Stimulated activated CD8-positive, alpha-beta memory T cell treated with anti-CD3 and anti-CD28 coated beads, Interleukin-12 subunit alpha, Interleukin-12 subunit beta, amount 100 ng/mL, for 24 hours (primary cell): ENCODE measurements around the gene RETREG1.

Experiments
- DNase-seq: peaks from one replicate; pipeline ENCODE4 v3.0.0-alpha.2; 2020; ENCODE audit errors: extremely low read depth

RETREG1 gene

DNA sequence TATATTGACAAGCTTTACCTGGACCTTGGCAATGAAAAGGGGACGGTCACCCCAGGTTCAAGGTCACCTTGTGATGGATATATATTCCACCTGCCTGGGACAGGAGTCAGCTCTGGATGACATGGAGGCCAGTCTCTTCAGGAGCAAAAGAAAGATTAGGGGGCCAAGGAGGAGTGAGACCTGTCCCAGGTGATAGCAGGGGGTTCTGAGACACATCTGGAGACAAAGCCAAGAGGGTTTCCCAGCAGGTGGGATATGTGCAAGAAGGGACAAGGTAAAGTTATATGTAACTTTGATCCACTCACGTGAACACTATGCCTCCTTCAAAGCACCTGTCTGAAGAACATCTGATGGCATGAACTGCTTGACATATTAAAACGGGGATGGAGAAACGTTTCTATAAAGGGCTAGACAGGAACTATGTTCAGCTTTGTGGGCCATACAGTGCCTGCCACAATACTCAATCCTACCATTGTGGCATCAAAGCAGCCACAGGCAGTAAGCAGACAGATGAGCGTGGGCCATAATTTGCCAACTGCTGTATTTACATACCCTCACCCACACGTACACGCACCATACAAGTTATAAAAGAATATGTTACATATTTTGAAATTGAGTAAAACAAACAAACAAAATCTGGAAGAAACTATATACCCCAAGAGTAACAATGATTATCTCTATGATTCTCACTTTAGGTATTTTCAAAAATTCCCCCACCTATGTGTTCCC is 88.3 kb downstream of the RETREG1 start:
- DNase-seq, result no peak

GRCh38 chr5:16525651-16526050 is 91.1 kb downstream of the RETREG1 start:
- DNase-seq, result no peak

GRCh38 chr5:16524286-16524685 is 92.5 kb downstream of the RETREG1 start:
- DNase-seq, result no peak

DNA sequence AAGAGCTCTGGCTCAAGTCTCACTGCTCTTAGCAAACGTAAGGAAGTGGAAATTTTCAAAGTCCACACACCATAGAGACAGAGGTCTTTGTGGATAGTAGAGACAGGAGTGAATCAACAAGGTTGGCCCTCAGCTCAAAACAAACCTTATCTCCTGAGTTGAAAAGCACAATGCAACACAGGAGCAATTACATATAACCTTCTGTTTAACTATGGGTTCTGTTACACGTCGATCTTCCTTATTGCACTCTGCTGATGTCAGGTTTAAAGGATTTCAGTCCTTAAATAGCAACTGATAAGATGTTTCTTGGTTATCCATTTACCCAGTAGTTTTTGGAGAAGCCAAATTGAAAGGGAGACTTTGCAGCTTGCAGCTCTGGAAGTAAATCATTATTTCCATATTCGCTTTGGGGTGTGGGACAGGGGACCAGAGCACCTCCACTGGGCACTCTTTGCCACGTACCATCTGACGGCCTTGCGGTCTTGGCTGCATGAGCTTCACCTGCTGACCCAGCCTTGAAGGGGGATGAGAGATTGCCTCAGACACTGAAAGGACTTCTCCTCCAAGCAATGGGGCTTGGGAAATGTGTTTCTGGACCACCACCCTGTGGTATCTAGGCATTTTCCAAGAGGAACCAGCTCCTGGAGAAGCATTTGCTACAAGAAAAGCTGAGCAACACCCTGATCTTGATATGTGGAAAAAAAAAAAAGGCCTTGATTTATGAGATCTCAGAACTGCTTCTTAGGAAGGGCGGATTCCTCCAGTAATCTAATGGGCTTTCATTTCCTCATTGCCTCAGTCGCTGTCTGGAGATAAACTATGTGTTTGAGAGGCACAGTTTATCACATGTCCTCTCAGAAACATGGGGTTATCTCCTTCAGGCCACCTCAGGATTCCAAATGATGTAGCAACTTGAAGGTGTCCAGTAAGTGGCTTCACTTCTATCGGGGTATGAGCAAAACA is 95.0 kb downstream of the RETREG1 start:
- DNase-seq, result no peak

GRCh38 chr5:16520841-16521240 is 96.0 kb downstream of the RETREG1 start:
- no peak for DNase-seq

DNA sequence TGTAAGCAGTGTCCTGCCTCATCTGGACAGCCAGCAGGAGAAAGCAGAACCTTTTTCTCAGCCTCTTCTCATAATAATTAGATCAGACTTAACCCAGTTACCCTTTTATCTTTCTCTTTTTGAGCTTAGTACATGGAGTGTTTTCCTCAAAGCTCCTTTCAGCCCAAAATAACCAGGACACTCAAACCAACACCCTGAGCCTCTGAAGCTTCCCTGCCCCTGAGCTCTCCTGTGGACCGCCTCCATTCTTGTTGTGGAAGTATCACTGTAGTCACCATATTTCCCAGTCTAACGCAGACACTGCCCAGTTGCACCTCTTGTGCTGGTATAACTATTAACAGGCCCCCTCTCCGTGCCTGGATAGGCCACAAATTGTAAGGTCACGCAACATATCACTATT is 97.4 kb downstream of the RETREG1 start:
- no peak for DNase-seq

DNA sequence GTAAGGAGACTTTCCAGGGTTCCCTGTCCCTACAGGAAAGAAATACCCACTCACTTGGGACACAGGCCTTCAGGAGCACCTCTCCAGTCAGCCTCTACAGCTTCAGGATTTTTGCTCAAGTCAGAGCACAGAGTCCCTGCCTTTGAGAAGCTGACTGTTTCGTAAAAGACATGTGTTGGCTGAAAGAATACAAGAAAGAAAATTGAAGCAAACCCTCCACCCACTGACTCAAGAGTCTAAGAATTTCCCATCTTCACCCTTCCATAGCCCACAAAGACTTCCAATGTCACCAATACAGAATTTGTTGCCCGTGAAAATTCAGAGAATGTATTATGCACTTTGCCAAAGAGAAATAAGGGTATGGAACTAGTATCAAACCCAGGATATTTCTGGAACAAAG is 98.2 kb downstream of the RETREG1 start:
- no peak for DNase-seq

DNA sequence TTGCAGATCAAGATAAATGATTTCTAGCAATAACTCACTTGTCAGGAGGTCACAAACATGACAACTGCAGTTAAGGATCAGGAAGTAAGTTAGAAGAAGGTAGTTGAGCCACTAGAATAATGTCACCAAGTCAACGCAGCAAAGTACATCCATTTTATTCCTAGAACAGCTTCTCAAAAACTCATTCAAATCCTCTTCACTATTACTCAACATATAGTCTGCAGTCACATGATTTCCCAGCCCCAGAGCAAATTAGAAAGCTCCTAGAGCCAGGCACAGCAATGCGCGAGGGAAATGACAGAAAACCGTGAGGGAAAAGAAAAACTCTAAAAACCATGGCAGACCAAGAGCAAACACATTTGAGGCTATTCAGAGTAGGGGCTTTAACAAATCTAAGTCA is 101.3 kb downstream of the RETREG1 start:
- DNase-seq, result no peak

- DNase-seq, result no peak
These were observed 106.7 kb downstream of the RETREG1 start for GRCh38 chr5:16510098-16510497.

DNA sequence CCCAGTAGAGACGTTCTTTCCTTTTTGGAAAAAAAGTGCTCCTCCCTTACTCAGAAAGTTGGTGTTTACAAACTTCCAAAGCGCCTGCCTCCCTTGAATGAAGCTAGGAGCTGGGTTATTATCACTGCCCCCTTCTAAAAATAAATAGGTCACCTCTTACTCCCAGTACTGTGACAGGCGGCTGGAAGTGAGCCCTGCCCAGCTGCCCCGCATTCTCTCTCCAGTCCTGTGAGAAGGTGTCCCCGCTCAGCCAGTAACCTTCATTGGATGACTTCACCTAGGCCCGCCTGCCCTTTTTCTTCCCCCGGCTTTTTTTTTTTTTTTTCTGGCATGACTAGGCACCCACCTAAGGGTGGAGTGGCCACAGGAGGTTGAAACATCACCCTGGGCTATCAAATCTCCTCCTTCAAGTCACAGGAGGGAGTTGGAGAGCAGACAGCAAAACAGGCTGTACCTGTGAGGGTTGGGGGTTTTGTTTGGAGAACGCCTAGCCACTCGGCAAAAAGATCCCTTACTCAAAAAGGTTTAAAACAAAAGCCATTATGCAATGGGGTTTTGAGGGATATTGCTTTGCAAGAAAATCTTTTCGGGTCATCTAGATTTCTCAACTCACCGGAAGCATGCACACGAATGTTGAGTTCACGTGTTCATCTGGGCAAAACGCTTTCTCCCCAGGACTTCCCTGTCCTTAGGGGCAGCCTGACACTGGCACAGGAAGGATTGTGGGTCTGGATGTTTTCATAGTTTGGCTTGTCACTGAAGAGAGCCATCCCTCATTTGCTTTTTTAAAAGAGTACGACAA is 107.9 kb downstream of the RETREG1 start:
- DNase-seq, result no peak

GRCh38 chr5:16507716-16508115 is 109.1 kb downstream of the RETREG1 start:
- no peak for DNase-seq

- DNase-seq, result no peak
These were observed 110.9 kb downstream of the RETREG1 start for GRCh38 chr5:16505904-16506303.

- no peak for DNase-seq
These were observed 111.5 kb downstream of the RETREG1 start for GRCh38 chr5:16505140-16505891.

GRCh38 chr5:16504571-16504970 is 112.2 kb downstream of the RETREG1 start:
- no peak for DNase-seq

GRCh38 chr5:16502866-16503265 is 113.9 kb downstream of the RETREG1 start:
- no peak for DNase-seq

DNA sequence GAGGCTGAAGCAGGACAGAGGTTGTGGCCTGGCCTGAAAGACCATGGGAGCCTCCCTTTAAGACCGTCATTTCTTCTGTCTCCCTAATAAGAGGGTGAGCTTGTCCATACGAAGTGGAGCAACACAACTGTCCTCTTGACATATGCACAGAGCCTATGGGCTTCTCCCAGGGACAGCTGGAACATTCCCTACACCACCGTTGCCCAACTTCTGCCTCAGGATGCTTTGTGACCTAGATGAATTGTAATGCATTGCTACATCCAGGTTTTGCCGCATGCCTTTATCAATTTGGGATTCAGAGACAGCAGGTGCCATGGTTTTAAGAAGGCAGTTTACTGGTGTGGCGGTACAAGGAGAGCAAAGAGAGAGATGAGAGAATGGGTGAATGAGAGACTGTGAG is 116.8 kb downstream of the RETREG1 start:
- DNase-seq, result no peak

DNA sequence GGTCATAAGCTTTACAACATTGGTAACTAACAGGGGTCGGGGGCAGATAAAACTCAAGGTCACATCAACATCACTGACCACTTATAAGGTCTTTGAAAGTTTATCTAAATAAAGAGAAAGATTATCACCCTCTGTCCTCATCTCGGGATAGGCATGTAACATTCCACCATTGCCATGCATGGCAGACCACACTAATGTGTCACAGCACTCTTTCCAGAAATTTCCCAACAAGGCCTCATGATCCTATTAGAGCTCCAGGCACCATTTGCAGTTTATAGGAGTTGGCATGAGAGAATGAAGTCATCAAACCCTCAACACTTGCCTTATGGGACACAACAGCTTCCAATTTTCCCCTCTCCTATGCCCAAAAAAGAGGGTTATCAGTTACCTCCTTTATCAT is 119.3 kb downstream of the RETREG1 start:
- no peak for DNase-seq

GRCh38 chr5:16493261-16493660 is 123.5 kb downstream of the RETREG1 start:
- no peak for DNase-seq

- no peak for DNase-seq
These were observed 124.2 kb downstream of the RETREG1 start for GRCh38 chr5:16492398-16493140.

- no peak for DNase-seq
These were observed 125.9 kb downstream of the RETREG1 start for GRCh38 chr5:16490911-16491310.

- no peak for DNase-seq
These were observed 127.4 kb downstream of the RETREG1 start for GRCh38 chr5:16489322-16489791.
